ENCODE data around the gene CEACAM3. TPM values are rescaled to one million over a fixed set of nuclear protein-coding genes. Genes with fewer than 3 reads are reported as not detected.
A peak's percentile ranks its signal among the peaks of the same experiment; 100 is the strongest.
"Not testable (repeated sequence)": the region's sequence is repeated elsewhere in the genome, so short reads cannot be mapped to it uniquely, and the experiment has no call there.

Gene CEACAM3
- not detected in 2 replicates for total RNA-seq

DNA sequence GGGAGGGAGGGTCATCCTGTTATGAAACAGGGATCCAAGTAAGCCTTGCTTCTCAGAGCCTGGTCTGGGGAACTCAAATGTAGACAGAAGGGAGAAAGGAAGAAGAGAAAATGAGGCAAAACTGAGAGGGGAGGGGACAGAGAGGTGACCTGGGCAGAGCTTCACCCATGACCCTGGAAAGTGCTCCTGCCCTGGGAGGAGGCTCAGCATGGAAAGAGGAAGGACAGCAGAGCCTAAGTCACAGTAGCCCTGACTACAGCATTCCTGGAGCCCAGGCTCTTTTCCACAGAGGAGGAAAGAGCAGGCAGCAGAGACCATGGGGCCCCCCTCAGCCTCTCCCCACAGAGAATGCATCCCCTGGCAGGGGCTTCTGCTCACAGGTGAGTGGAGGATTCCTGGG, at the start of gene CEACAM3:
TSS of gene CEACAM3 (plus strand) at position 226 of the 400 bp plus-strand sequence. CDS start at position 317, 91 bp downstream.
- intact Hi-C loops (cut with micrococcal nuclease) = no loop called here
- H3K9me3 Mint-ChIP-seq = no peaks in the 10 kb centered on the region
- no peak within 1 kb of the TSS for H3K27ac Mint-ChIP-seq

DNA sequence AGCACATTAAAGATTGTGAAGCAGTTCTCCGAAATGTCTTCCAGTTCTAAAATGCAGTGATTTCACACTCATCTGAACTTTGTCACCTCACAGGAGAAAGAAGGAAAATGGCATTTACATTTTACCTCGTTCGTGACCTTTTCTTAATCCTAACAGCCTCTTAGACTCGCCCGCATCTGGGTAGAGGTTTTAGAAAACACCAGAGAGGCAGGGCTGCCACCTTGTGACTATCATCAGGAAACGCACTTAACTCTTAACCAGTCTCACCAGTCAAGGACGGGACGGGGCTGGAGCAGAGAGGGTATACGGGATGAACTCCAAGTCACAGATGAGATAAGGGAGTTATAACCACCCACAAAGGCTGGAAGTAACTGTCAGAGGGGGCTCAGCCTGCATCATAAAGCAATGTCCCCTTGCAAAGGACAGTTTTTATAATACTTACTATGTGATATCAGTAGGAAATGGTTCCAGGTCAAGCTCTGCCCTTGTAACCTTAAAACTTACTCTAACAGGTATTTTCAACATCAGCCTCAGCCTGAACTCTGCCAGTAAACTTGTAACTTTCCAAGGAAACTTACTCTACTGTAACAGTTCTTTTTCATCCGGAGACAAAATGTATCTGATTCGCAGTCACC, 49.7 kb upstream of the CEACAM3 start:
- H3K36me3 Mint-ChIP-seq (ENCODE audit: low read depth) = no peaks in the 10 kb centered on the region
- intact Hi-C loops (cut with micrococcal nuclease) = loop anchor here (1.0 to 5.0 kb wide), 3 partner anchors 40 to 104 kb away; no protein-coding TSS in a partner anchor
- DNase-seq (ENCODE audit: low spot score) = peak; percentile 22
- peaks cover 75% of the 10 kb centered on the region for H3K27me3 Mint-ChIP-seq (ENCODE audit: insufficient read depth)
- no peak overlapping the region for H3K4me3 Mint-ChIP-seq
- H3K4me1 Mint-ChIP-seq (ENCODE audit: low read depth) = no peaks in the 10 kb centered on the region
- H3K27ac Mint-ChIP-seq = no peak overlapping the region
- no peaks in the 10 kb centered on the region for H3K9me3 Mint-ChIP-seq

More for the DNA sequence above, at the start of gene CEACAM3:
- no peak for DNase-seq (ENCODE audit: low spot score)
- Mint-ChIP-seq H3K27me3 (ENCODE audit: insufficient read depth) (peaks cover 38% of the 10 kb centered on the region), H3K36me3 (ENCODE audit: low read depth) (no peaks in the 10 kb centered on the region), H3K4me3 (no peak within 1 kb of the TSS), H3K4me1 (ENCODE audit: low read depth) (peaks cover 17% of the 10 kb centered on the region)

DNA sequence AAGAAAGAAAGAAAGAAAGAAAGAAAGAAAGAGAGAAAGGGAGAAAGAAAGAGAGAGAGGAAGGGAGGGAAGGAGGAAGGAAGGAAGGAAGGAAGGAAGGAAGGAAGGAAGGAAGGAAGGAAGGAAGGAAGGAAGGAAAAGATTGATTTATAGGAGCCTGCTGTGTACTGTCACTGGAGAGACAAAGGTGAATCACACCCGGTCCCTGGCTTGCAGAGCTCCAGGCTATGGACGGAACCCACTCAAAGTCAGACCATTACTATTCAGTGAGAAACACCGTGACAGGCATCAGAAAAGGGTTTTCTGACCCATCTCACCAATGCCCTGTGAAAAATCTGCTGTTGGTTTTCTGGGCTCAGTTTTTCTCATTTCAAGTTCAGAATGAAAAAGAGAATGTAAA, 48.4 kb upstream of the CEACAM3 start:
- no peak overlapping the region for H3K27ac Mint-ChIP-seq
- H3K36me3 Mint-ChIP-seq (ENCODE audit: low read depth) = no peaks in the 10 kb centered on the region
- H3K27me3 Mint-ChIP-seq (ENCODE audit: insufficient read depth) = peaks cover 75% of the 10 kb centered on the region
- intact Hi-C loops (cut with micrococcal nuclease) = loop anchor here (5.0 kb wide), 2 partner anchors 56 to 106 kb away; no protein-coding TSS in a partner anchor
- no peak overlapping the region for H3K4me3 Mint-ChIP-seq
- no peaks in the 10 kb centered on the region for H3K9me3 Mint-ChIP-seq
- H3K4me1 Mint-ChIP-seq (ENCODE audit: low read depth) = no peaks in the 10 kb centered on the region
- DNase-seq (ENCODE audit: low spot score) = no peak

DNA sequence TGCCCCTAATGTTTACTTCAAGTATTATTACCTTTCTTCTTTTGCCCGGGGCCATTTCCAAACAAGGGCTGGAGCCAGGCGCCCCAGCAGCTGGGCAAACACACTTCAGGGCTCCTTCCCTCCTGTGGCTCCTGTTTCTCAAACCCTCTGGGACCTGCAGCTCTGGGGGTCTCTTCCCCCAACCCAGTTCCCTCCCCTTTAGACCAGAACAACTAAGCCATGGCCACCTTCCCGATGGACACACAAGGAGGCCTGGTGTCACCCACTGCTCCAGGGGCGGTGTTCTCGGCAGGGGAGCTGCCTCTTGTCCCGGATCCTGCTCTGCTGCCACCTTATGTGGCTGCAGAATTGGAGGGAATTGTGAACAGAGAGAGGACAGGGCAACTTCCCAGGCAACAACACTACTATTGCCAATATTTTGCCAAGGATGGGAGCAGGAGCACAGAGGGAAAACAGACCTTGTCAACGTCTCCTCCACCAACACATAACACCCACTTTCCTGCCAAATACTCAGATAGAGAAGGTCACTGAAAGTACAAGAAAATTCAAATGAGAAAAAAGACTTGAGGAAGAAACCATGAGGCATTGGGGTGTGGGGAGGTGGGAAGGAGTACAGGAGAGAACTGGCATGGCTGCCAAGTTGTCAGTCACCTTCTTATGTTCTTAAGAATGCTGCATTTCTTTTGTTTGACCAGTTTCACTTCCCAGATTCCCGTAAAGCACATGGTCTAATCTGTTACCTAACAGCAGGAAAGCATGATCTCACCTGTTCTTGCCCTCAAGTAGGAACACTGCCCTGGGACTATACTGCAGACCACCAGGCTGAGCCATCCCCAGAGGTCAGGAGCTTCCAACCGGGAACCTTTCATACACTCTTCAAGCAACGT, 45.9 kb upstream of the CEACAM3 start:
- H3K9me3 Mint-ChIP-seq; intact Hi-C loops (cut with micrococcal nuclease); DNase-seq (ENCODE audit: low spot score); H3K4me3 Mint-ChIP-seq; H3K4me1 Mint-ChIP-seq (ENCODE audit: low read depth); H3K36me3 Mint-ChIP-seq (ENCODE audit: low read depth); H3K27ac Mint-ChIP-seq: not testable (repeated sequence)
- peaks cover 56% of the 10 kb centered on the region for H3K27me3 Mint-ChIP-seq (ENCODE audit: insufficient read depth)

DNA sequence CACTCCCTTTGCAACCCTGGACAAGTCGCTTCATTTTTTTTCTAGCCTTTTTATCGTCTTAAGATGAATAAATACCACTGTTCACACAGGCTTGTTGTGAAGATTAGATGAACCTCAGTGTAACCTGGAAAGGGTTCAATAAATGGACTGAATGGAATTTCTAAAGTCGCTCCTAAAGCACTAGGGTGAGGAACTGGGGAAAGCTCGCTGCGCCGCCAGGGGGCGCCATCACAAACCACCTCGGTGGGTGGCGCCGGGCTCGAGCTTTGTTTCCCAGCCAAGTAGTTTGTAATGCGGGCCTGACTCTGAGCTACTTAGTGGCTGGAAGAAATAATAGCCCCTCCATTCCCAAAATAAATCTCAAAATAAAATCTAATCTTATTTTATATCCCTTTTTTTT, 43.2 kb upstream of the CEACAM3 start:
- DNase-seq (ENCODE audit: low spot score) = peak; percentile 59
- H3K4me3 Mint-ChIP-seq = no peak overlapping the region
- peaks cover 5% of the 10 kb centered on the region for H3K4me1 Mint-ChIP-seq (ENCODE audit: low read depth)
- no peaks in the 10 kb centered on the region for H3K36me3 Mint-ChIP-seq (ENCODE audit: low read depth)
- peaks cover 43% of the 10 kb centered on the region for H3K27me3 Mint-ChIP-seq (ENCODE audit: insufficient read depth)
- intact Hi-C loops (cut with micrococcal nuclease) = loop anchor here (1.0 kb wide), 2 partner anchors 32 to 68 kb away; no protein-coding TSS in a partner anchor
- no peaks in the 10 kb centered on the region for H3K9me3 Mint-ChIP-seq
- H3K27ac Mint-ChIP-seq = no peak overlapping the region

DNA sequence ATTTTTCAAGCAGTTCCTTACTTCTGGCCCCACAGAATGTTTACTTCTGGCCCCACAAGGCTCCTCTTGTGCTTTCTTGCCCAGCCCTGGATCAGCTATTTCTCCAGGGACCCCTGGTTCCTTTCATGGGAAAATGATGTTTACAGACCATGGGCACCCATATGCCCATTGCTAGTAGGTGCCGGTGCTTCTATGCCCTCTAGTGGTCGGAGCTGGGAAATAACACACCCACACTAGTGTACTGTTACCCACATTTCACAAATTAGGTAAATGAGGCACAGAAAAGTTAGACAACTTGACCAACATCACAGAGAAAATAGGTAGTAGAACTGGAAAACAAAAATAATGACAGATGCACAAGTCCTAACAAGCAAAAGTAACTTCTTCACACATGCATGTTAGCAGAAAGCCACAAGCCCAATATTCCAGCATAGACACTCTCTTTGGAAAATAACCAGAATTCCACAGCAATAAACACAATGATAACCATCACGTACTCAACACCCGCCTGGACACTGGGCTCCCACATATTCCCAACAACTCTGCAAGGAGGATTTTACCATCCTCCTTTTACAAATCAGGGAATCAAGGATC, 42.4 kb upstream of the CEACAM3 start:
- H3K36me3 Mint-ChIP-seq (ENCODE audit: low read depth) = no peaks in the 10 kb centered on the region

DNA sequence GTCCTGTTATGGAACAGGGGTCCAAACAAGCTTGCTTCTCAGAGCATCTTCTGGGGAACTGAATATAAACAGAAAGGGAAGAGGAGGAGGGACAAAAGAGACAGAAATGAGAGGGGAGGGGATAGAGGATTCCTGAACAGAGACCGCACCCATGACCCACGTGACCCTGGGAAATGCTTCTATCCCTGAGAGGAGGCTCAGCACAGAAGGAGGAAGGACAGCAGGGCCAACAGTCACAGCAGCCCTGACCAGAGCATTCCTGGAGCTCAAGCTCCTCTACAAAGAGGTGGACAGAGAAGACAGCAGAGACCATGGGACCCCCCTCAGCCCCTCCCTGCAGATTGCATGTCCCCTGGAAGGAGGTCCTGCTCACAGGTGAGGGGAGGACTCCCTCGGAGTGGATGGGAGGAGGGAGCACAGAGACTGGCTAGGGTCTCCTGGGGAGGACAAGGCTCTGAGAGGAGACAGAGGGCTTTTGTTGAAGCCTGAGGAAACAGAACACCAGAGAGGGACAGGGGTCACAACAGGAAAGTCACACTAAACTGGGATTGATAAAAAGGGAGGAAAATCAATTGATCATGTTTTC, 41.0 kb upstream of the CEACAM3 start, which contains the start of gene CEACAM6:
TSS of gene CEACAM6 (plus strand) at position 203 of the 586 bp plus-strand sequence. CDS start at position 312, 109 bp downstream.
- Mint-ChIP-seq H3K4me3 (no peak within 1 kb of the TSS), H3K27me3 (ENCODE audit: insufficient read depth) (peaks cover 46% of the 10 kb centered on the region), H3K4me1 (ENCODE audit: low read depth) (peaks cover 5% of the 10 kb centered on the region), H3K27ac (no peak within 1 kb of the TSS), H3K36me3 (ENCODE audit: low read depth) (no peaks in the 10 kb centered on the region), H3K9me3 (no peaks in the 10 kb centered on the region)
- intact Hi-C loops (cut with micrococcal nuclease) = no loop called here
- DNase-seq (ENCODE audit: low spot score) = no peak

More for the DNA sequence above, 42.4 kb upstream of the CEACAM3 start:
- Mint-ChIP-seq H3K4me1 (ENCODE audit: low read depth) (peaks cover 5% of the 10 kb centered on the region), H3K27ac (peak overlapping the region; percentile 25), H3K4me3 (no peak overlapping the region), H3K27me3 (ENCODE audit: insufficient read depth) (peaks cover 42% of the 10 kb centered on the region), H3K9me3 (no peaks in the 10 kb centered on the region)
- DNase-seq (ENCODE audit: low spot score) = peak; percentile 45
- intact Hi-C loops (cut with micrococcal nuclease) = loop anchor here (1.0 kb wide), 2 partner anchors 31 to 67 kb away; no protein-coding TSS in a partner anchor

DNA sequence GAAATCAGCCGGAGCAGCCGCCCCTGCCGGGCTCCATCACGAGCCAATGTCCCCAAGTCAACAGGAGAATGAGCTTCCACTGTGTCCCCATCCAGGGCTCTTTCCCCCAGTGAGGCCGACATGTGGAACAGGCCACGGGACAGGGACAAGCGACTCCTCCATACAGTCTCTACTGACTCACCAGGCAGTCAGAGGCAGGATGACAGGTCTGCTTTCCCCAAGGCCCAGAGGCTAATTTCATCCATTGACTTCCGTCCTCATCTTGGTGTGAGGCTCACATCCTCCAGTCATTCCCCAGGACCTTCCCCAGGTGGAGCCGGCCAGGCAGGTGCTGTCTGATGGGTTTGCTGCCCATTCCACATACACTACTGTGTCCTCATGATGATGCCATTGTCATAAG, 37.5 kb upstream of the CEACAM3 start:
- H3K4me3 Mint-ChIP-seq = no peak overlapping the region
- H3K27ac Mint-ChIP-seq = no peak overlapping the region
- H3K4me1 Mint-ChIP-seq (ENCODE audit: low read depth) = peaks cover 2% of the 10 kb centered on the region
- peaks cover 51% of the 10 kb centered on the region for H3K27me3 Mint-ChIP-seq (ENCODE audit: insufficient read depth)
- intact Hi-C loops (cut with micrococcal nuclease) = no loop called here
- H3K9me3 Mint-ChIP-seq = no peaks in the 10 kb centered on the region
- no peaks in the 10 kb centered on the region for H3K36me3 Mint-ChIP-seq (ENCODE audit: low read depth)
- no peak for DNase-seq (ENCODE audit: low spot score)

DNA sequence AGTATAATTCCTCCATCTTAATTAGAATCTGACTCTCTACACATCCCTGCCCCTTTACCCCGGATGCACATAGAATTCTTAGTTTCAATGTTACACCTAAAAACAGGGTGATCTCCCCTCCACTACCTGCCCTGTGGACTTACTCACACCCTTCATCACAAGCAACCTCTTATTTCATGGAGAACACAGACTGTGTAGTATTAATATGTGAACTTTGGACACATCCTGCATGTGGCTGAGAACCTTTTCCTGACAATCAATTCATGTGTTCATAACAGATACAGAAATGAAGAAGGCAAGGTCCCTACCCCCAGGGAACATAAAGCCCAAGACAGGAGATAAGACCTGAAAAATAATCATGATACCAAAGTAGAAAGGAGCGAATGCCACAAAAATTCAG, 29.3 kb upstream of the CEACAM3 start:
- no peak overlapping the region for H3K4me3 Mint-ChIP-seq
- no peak overlapping the region for H3K27ac Mint-ChIP-seq
- peaks cover 53% of the 10 kb centered on the region for H3K27me3 Mint-ChIP-seq (ENCODE audit: insufficient read depth)
- H3K9me3 Mint-ChIP-seq = no peaks in the 10 kb centered on the region
- intact Hi-C loops (cut with micrococcal nuclease) = no loop called here
- no peaks in the 10 kb centered on the region for H3K4me1 Mint-ChIP-seq (ENCODE audit: low read depth)
- H3K36me3 Mint-ChIP-seq (ENCODE audit: low read depth) = no peaks in the 10 kb centered on the region
- DNase-seq (ENCODE audit: low spot score) = no peak

DNA sequence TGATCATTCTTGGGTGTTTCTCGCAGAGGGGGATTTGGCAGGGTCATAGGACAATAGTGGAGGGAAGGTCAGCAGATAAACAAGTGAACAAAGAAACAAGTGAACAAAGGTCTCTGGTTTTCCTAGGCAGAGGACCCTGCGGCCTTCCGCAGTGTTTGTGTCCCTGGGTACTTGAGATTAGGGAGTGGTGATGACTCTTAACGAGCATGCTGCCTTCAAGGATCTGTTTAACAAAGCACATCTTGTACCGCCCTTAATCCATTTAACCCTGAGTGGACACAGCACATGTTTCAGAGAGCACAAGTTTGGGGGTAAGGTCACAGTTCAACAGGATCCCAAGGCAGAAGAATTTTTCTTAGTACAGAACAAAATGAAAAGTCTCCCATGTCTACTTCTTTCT, 28.3 kb upstream of the CEACAM3 start:
- H3K4me3 Mint-ChIP-seq; H3K27ac Mint-ChIP-seq; H3K9me3 Mint-ChIP-seq; DNase-seq (ENCODE audit: low spot score); H3K4me1 Mint-ChIP-seq (ENCODE audit: low read depth); H3K36me3 Mint-ChIP-seq (ENCODE audit: low read depth); intact Hi-C loops (cut with micrococcal nuclease): not testable (repeated sequence)
- H3K27me3 Mint-ChIP-seq (ENCODE audit: insufficient read depth) = peaks cover 53% of the 10 kb centered on the region

DNA sequence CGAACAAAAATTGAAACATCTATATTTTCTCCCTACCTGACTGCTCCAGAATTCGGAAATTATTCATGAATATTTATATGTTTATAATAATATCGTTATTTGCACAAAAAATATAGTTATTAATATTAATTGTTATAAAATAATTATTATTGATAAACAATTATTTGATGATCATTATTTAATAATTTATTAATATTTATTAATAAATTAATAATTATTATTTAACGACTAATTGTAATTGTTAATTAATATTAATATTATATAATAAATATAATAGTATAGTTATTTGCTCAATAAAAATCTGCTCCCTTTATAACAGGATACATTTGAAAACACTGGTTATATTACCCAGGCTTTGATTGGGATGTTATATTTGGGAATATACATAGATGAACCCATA, 26.8 kb upstream of the CEACAM3 start:
- H3K4me1 Mint-ChIP-seq (ENCODE audit: low read depth) = peaks cover 18% of the 10 kb centered on the region
- H3K36me3 Mint-ChIP-seq (ENCODE audit: low read depth) = no peaks in the 10 kb centered on the region
- no peak overlapping the region for H3K27ac Mint-ChIP-seq
- H3K27me3 Mint-ChIP-seq (ENCODE audit: insufficient read depth) = peaks cover 54% of the 10 kb centered on the region
- no peak for DNase-seq (ENCODE audit: low spot score)
- intact Hi-C loops (cut with micrococcal nuclease) = no loop called here
- no peaks in the 10 kb centered on the region for H3K9me3 Mint-ChIP-seq
- no peak overlapping the region for H3K4me3 Mint-ChIP-seq

DNA sequence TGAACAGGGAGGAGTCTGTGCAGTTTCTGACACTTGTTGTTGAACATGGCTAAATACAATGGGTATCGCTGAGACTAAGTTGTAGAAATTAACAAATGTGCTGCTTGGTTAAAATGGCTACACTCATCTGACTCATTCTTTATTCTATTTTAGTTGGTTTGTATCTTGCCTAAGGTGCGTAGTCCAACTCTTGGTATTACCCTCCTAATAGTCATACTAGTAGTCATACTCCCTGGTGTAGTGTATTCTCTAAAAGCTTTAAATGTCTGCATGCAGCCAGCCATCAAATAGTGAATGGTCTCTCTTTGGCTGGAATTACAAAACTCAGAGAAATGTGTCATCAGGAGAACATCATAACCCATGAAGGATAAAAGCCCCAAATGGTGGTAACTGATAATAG, 25.0 kb upstream of the CEACAM3 start:
- H3K27ac Mint-ChIP-seq = no peak overlapping the region
- no peak for DNase-seq (ENCODE audit: low spot score)
- H3K36me3 Mint-ChIP-seq (ENCODE audit: low read depth) = no peaks in the 10 kb centered on the region
- H3K4me3 Mint-ChIP-seq = no peak overlapping the region
- no peaks in the 10 kb centered on the region for H3K9me3 Mint-ChIP-seq
- H3K27me3 Mint-ChIP-seq (ENCODE audit: insufficient read depth) = peaks cover 60% of the 10 kb centered on the region
- peaks cover 25% of the 10 kb centered on the region for H3K4me1 Mint-ChIP-seq (ENCODE audit: low read depth)
- intact Hi-C loops (cut with micrococcal nuclease) = no loop called here

Data from activated T-helper 1 cell treated with anti-CD3 and anti-CD28 coated beads, Interleukin-12 subunit alpha, Interleukin-12 subunit beta, Interleukin-2, Interleukin-4 antibody, amounts not matched to agents 30 ng/mL and 10 ng/mL and 1 ng/mL, durations not matched to agents 14 hours and 24 hours and 36 hours (primary cell).